Lung (tissue), 12 donors: ENCODE results near the gene STEAP3. TPM values are rescaled to one million over a fixed set of nuclear protein-coding genes. Genes with fewer than 3 reads are reported as not detected.

Experiments
- ATAC-seq: fragments of 200-7000 bp; cut with Tn5 transposase; one replicate; pipeline ENCODE4 v1.9.1; 2020; ENCODE audit warnings: moderate number of reproducible peaks; ENCODE audit not compliant: insufficient read depth, low FRiP score
- DNase-seq, 3 donors: peaks; one replicate each; pipeline ENCODE4 v3.0.0-alpha.2; 2013 to 2017
- H3K27ac ChIP-seq, 2 donors: one replicate each; pipeline ENCODE4 v1.5.1; 2013; ENCODE audit warnings: mild to moderate bottlenecking in 2 of 2, moderate library complexity in 2 of 2, control low read depth in 1 of 2, inconsistent platforms in 1 of 2, low read depth in 1 of 2, low read length in 1 of 2
- H3K27me3 ChIP-seq, 3 donors: one replicate each; pipeline ENCODE4 v1.5.1; 2013; ENCODE audit warnings: low read length in 2 of 3; ENCODE audit not compliant: control insufficient read depth in 3 of 3, insufficient read depth in 3 of 3
- H3K36me3 ChIP-seq, 4 donors: one replicate each; pipeline ENCODE4 v1.5.1; 2013; ENCODE audit warnings: low read length in 4 of 4, mild to moderate bottlenecking in 1 of 4, moderate library complexity in 1 of 4; ENCODE audit not compliant: control insufficient read depth in 4 of 4, insufficient read depth in 4 of 4
- H3K4me1 ChIP-seq, 5 donors: one replicate each; pipeline ENCODE4 v1.5.1; 2013; ENCODE audit warnings: low read length in 5 of 5, mild to moderate bottlenecking in 2 of 5, moderate library complexity in 1 of 5; ENCODE audit not compliant: control insufficient read depth in 5 of 5, insufficient read depth in 5 of 5
- H3K4me3 ChIP-seq: one replicate; pipeline ENCODE4 v1.5.1; 2013; ENCODE audit warnings: mild to moderate bottlenecking, control low read depth, moderate library complexity
- H3K9ac ChIP-seq, 2 donors: one replicate each; pipeline ENCODE4 v1.5.1; 2013; ENCODE audit warnings: low read length in 2 of 2, control low read depth in 1 of 2; ENCODE audit not compliant: insufficient read depth in 1 of 2
- H3K9me3 ChIP-seq, 4 donors: one replicate each; pipeline ENCODE4 v1.5.1; 2013; ENCODE audit warnings: low read length in 3 of 4, mild to moderate bottlenecking in 1 of 4, moderate library complexity in 1 of 4; ENCODE audit not compliant: control insufficient read depth in 4 of 4, insufficient read depth in 3 of 4
- CTCF ChIP-seq: IDR thresholded peaks from 2 replicates; pipeline ENCODE4 v1.5.1; 2012; ENCODE audit warnings: mild to moderate bottlenecking; ENCODE audit errors: control extremely low read depth, extremely low read depth
- WGBS, 2 donors: extraction: QIAGEN DNeasy Blood & Tissue Kit; methylation state at CpG; one replicate each; pipeline ENCODE4 v1.1.7; 2013; 5-methylcytosine and 5-hydroxymethylcytosine counted together
- polyA plus RNA-seq, 2 donors: library from polyadenylated mRNA; stranded (reverse); fragments of 200-250 nt; gene quantifications; one replicate each; pipeline ENCODE4 v1.2.1, GENCODE V29; 2013
- total RNA-seq, 2 donors: library from RNA; depleted of rRNA in 1 of 2; stranded (reverse); fragments of >200 nt in 1 of 2; gene quantifications; one replicate each; pipeline ENCODE4 v1.2.1, GENCODE V29; 2014 to 2021
- donor health status: control.
- donor health status: control.
- donor health status: Bipolar disorder and iron deficiency.
- donor health status: healthy.
- donor health status: DM: yes; HTN: yes; CAD: no.

The STEAP3 gene
- total and polyA plus RNA-seq, 4 donors = 4.3 to 47.8 (median 20.1) TPM

DNA sequence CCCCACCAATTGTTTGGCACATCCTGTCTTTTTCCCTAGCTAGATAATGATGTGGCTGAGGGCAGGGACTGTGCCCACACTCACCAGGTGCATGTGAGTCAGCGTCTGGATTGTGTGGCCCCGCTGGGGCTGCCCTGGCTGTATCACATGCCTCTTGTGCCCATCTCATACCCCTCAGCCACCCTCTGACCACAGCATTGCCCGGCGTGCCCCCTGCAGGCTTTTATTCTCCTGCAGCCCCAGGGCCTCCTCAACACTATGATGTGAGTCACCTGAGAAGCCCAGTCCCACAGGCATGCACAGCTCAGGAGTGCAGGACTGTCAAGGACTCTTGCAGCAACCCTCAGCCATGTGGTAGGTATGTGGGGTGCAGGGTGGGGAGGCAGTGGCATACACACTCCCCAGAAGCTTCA lies 14.8 kb upstream of the STEAP3 start:
- H3K4me1 ChIP-seq = no peaks in the 10 kb centered on the region
- no peak overlapping the region for H3K27ac ChIP-seq
- no peaks in the 10 kb centered on the region for H3K27me3 ChIP-seq
- no peak for ATAC-seq
- H3K9ac ChIP-seq = no peak overlapping the region
- no peak overlapping the region for H3K4me3 ChIP-seq
- no peaks in the 10 kb centered on the region for H3K9me3 ChIP-seq
- no peaks in the 10 kb centered on the region for H3K36me3 ChIP-seq
- 54 to 57% methylated on average over 4 of the region's 4 CpGs for WGBS, 2 donors
- no peak for DNase-seq
- TF ChIP-seq CTCF = no peak

- WGBS, 2 donors = 73 to 83% methylated on average over 10 of the region's 10 CpGs
- DNase-seq = peak in 2 of 3 donors; percentile 13 to 50
These were observed 11.4 kb upstream of the STEAP3 start for GRCh38 chr2:119212139-119212800.

GRCh38 chr2:119214453-119215037 lies 9.1 kb upstream of the STEAP3 start:
- Histone ChIP-seq H3K4me3 (no peak overlapping the region), H3K4me1 (peaks cover 0 to 5% (median 0%) of the 10 kb centered on the region in 5 donors), H3K9ac (no peak overlapping the region), H3K9me3 (no peaks in the 10 kb centered on the region), H3K36me3 (no peaks in the 10 kb centered on the region), H3K27ac (no peak overlapping the region), H3K27me3 (peaks cover 0 to 2% (median 0%) of the 10 kb centered on the region in 3 donors)
- no peak for DNase-seq
- ATAC-seq = no peak
- 79 to 87% methylated on average over 3 of the region's 3 CpGs for whole genome bisulfite sequencing, 2 donors
- no peak for TF ChIP-seq CTCF

More at GRCh38 chr2:119212139-119212800, 11.4 kb upstream of the STEAP3 start:
- H3K36me3 ChIP-seq = no peaks in the 10 kb centered on the region
- H3K4me3 ChIP-seq = no peak overlapping the region
- TF ChIP-seq CTCF = no peak
- H3K27ac ChIP-seq = no peak overlapping the region
- no peak overlapping the region for H3K9ac ChIP-seq
- peaks cover 0 to 2% (median 0%) of the 10 kb centered on the region in 3 donors for H3K27me3 ChIP-seq
- ATAC-seq = no peak
- H3K4me1 ChIP-seq = no peaks in the 10 kb centered on the region
- no peaks in the 10 kb centered on the region for H3K9me3 ChIP-seq
